HPDE6-E6E7 (cell line): ENCODE data around the gene MACROD1.
"Not testable (repeated sequence)": the region's sequence is repeated elsewhere in the genome, so short reads cannot be mapped to it uniquely, and the experiment has no call there.

ENCODE experiments used
- DNase-seq: peaks from one replicate; pipeline ENCODE4 v3.0.0; 2011; ENCODE audit warnings: missing footprints; ENCODE audit errors: extremely low spot score

The MACROD1 gene

GRCh38 chr11:64185693-64186491 lies 20.0 kb upstream of the MACROD1 start, which contains the start of gene STIP1:
Gene STIP1 (plus strand): TSS chr11:64186171. CDS start chr11:64186262, 91 bp downstream.
- DNase-seq: peak; percentile 99

- DNase-seq: peak; percentile 67
These were observed 19.3 kb upstream of the MACROD1 start for GRCh38 chr11:64185175-64185692.

- no peak for DNase-seq
These were observed 18.0 kb upstream of the MACROD1 start for GRCh38 chr11:64183890-64184289.

- peak; percentile 89 for DNase-seq
These were observed 15.8 kb upstream of the MACROD1 start for GRCh38 chr11:64181506-64182411.

GRCh38 chr11:64180891-64181290 lies 15.0 kb upstream of the MACROD1 start:
- DNase-seq: no peak

- no peak for DNase-seq
These were observed 13.2 kb upstream of the MACROD1 start for GRCh38 chr11:64178951-64179639.

- no peak for DNase-seq
These were observed 12.3 kb upstream of the MACROD1 start for GRCh38 chr11:64178203-64178602.

GRCh38 chr11:64176751-64177150 lies 10.8 kb upstream of the MACROD1 start:
- no peak for DNase-seq

GRCh38 chr11:64173616-64174355 lies 7.9 kb upstream of the MACROD1 start:
- no peak for DNase-seq

GRCh38 chr11:64170419-64170818 lies 4.5 kb upstream of the MACROD1 start:
- DNase-seq: no peak

- DNase-seq: no peak
These were observed 452 bp downstream of the MACROD1 start for GRCh38 chr11:64165481-64165841.

GRCh38 chr11:64164392-64165312 lies 1.3 kb downstream of the MACROD1 start:
- DNase-seq: no peak

- DNase-seq: no peak
These were observed 2.0 kb downstream of the MACROD1 start for GRCh38 chr11:64163951-64164350.

GRCh38 chr11:64162769-64163168 lies 3.1 kb downstream of the MACROD1 start:
- not testable (repeated sequence) for DNase-seq

- DNase-seq: no peak
These were observed 4.9 kb downstream of the MACROD1 start for GRCh38 chr11:64161037-64161436.

GRCh38 chr11:64157631-64158394 lies 8.1 kb downstream of the MACROD1 start:
- no peak for DNase-seq

GRCh38 chr11:64156235-64157011 lies 9.5 kb downstream of the MACROD1 start:
- no peak for DNase-seq

GRCh38 chr11:64153812-64154211 lies 12.1 kb downstream of the MACROD1 start:
- DNase-seq: no peak
